GM21576 (cell line): ENCODE results near the gene SMAD9.

Source experiments
- ATAC-seq: cut with Tn5 transposase; IDR thresholded peaks from one replicate; pipeline ENCODE4 v1.9.1; 2021; ENCODE audit warnings: mild to moderate bottlenecking, moderate library complexity; ENCODE audit not compliant: unreplicated experiment

SMAD9 gene

GRCh38 chr13:36819739-36820090 lies 100.3 kb downstream of the SMAD9 start:
- ATAC-seq: peak; percentile 14

GRCh38 chr13:36818804-36819738 lies 101.0 kb downstream of the SMAD9 start, which contains the start of gene RFXAP:
TSS of gene RFXAP (plus strand) at chr13:36819222. CDS start at chr13:36819358, 136 bp downstream.
- peak; percentile 74 for ATAC-seq

GRCh38 chr13:36817996-36818803 lies 101.8 kb downstream of the SMAD9 start:
- no peak for ATAC-seq

- ATAC-seq: no peak
Measured at GRCh38 chr13:36815062-36815461, 105.0 kb downstream of the SMAD9 start.

- no peak for ATAC-seq
Measured at GRCh38 chr13:36814465-36814864, 105.6 kb downstream of the SMAD9 start.

- no peak for ATAC-seq
Measured at GRCh38 chr13:36813225-36813624, 106.8 kb downstream of the SMAD9 start.

- no peak for ATAC-seq
Measured at GRCh38 chr13:36807616-36808015, 112.4 kb downstream of the SMAD9 start.

GRCh38 chr13:36806102-36806501 lies 113.9 kb downstream of the SMAD9 start:
- ATAC-seq: peak; percentile 70

- ATAC-seq: no peak
Measured at GRCh38 chr13:36804588-36804987, 115.5 kb downstream of the SMAD9 start.

- no peak for ATAC-seq
Measured at GRCh38 chr13:36801035-36801434, 119.0 kb downstream of the SMAD9 start.

- no peak for ATAC-seq
Measured at GRCh38 chr13:36796052-36796451, 124.0 kb downstream of the SMAD9 start.

GRCh38 chr13:36795463-36795862 lies 124.6 kb downstream of the SMAD9 start:
- ATAC-seq: no peak
